GM21360 (cell line): ENCODE results near the gene C10orf67.

ENCODE experiments used
- ATAC-seq: cut with Tn5 transposase; IDR thresholded peaks from one replicate; pipeline ENCODE4 v1.9.1; 2021; ENCODE audit warnings: mild to moderate bottlenecking, moderate library complexity; ENCODE audit not compliant: unreplicated experiment

C10orf67 gene

GRCh38 chr10:23174074-23174976 lies 170.3 kb downstream of the C10orf67 start:
- no peak for ATAC-seq

- ATAC-seq = no peak
These were observed 171.2 kb downstream of the C10orf67 start for GRCh38 chr10:23173214-23174073.

GRCh38 chr10:23172429-23173213 lies 172.0 kb downstream of the C10orf67 start:
- ATAC-seq = no peak

- no peak for ATAC-seq
These were observed 173.2 kb downstream of the C10orf67 start for GRCh38 chr10:23171232-23171876.

GRCh38 chr10:23158370-23158769 lies 186.2 kb downstream of the C10orf67 start:
- peak; percentile 55 for ATAC-seq

DNA sequence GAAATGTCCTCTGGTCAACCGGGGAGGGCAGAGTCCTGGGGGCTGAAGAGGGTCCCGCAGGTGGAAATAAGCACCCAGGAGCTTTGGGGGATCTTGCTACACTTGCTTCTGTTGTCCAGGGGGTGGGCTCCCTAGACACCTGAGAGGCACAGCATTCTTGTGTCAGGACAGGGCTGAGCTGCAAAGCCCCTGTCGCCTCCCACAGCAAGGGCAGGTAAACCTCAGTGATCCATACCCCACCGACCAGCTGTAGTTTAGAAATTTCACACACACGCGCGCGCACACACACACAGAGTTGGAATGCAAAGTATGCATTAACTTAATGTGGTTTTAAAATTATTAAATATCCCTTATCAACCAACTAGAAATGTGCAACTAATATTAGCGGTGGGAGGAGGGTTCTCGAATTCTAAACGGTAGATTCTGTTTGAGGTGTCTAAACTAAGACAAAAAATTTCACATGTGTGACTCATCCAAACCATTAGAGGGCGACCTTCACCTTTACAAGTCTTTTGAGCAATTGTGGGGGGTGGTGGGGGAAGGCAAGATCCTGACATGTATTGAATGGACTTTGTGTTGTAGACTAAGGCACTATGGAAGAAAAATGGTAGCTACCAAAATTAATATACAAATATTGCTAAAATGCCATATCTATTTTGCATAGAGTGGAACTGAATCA lies 186.8 kb downstream of the C10orf67 start:
- ATAC-seq = peak; percentile 49

DNA sequence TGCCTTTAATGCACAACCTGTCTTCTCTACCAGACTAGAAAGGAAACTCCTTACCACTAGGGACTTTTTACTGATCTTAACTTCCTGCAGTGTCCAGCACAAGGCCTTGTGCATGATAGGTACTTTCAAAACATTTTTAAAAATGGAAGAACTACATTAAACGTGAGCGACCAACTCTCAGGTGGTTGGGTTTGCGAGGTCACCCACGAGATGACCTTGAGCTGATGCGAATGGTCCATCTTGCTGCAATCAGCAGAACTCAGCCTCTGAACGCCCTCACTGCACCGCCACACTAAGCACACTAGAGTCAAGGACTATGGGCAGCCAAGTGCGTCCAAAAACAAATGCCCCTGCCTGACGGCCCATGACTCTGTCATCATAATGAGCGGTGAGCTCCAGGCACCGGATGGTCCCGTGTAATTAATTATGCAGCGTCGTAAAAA lies 187.3 kb downstream of the C10orf67 start:
- ATAC-seq = peak; percentile 63

DNA sequence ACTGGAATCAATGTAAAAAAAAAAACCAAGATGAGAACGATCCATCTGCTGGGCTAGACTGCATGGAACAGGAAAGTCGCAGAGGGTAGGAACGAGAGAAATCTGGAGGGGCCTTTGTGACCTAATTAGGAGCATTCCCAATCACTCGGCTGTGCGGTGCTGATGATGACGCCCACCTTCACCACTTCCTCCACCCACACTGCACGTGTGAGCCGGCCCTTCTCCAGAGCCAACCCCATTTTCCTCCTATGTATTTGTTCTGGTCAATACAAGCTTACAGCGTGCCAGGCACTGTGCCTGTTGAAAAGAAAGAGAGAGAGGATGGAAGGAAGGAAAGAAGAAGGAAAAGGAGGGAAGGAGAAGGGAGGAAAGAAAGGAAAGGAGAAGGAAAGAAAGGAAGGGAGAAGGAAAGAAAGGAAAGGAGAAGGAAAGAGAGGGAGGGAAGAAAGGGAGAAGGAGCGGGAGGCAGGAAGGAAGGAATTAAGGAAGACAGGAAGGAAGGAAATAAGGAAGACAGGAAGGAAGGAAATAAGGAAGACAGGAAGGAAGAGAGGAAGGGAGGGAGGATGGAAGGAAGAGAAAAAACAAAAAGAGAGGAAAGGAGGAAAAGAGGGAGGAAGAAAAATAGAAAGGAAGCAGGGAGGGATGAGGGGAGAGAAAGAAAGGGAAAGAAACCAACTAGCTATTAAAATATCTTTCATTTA lies 188.0 kb downstream of the C10orf67 start:
- ATAC-seq = no peak

- ATAC-seq = no peak
These were observed 189.4 kb downstream of the C10orf67 start for GRCh38 chr10:23155169-23155568.
